HG02884 (cell line): ENCODE results near the gene KPNB1.

Experiments
- ATAC-seq: cut with Tn5 transposase; IDR thresholded peaks from one replicate; pipeline ENCODE4 v1.9.1; 2021; ENCODE audit warnings: mild to moderate bottlenecking, moderate library complexity; ENCODE audit not compliant: unreplicated experiment

KPNB1 gene

DNA sequence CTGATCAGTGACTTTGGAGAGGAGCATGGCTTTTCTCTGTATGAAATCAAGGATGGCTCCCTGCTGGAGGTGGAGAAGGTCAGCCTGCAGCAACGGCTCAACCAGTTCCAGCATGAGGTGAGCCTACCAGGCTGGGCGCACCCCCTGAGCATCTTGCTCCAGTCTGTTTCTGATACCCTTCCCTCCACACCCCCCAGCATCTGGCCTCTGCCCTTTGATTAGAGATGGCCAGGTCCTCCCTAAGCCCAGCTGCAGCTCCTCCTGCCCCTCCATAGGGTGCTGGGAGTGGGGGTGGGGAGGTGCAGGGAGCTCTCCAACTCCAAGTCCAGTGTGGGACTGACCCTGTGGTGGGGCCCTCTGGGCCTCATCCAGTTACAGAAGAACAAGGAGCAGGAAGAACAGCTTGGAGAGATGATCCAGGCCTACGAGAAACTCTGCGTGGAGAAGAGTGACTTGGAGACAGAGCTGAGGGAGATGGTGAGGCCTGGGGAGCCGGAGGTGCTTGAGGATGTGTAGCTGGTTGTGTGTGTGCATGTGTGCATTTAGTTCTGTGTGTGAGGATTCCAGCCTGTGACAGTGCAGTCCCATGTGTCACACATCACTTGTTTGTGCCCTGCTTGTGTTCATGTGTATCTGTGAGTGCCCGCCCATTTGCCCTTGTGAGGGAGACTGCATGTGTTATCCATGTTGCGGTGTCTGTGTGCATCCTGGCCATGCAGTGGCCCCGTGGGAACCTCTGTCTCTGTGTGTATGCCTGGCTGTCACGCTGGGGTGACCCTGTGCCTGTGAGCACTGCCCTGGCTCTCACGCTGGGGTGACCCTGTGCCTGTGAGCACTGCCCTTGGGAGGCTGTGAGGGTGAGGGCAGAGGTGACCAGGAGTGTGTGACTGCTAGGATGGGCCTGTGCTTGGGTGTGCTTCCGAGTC, 47.3 kb downstream of the KPNB1 start:
- ATAC-seq, result no peak

GRCh38 chr17:47697906-47698711, 48.4 kb downstream of the KPNB1 start:
- no peak for ATAC-seq

DNA sequence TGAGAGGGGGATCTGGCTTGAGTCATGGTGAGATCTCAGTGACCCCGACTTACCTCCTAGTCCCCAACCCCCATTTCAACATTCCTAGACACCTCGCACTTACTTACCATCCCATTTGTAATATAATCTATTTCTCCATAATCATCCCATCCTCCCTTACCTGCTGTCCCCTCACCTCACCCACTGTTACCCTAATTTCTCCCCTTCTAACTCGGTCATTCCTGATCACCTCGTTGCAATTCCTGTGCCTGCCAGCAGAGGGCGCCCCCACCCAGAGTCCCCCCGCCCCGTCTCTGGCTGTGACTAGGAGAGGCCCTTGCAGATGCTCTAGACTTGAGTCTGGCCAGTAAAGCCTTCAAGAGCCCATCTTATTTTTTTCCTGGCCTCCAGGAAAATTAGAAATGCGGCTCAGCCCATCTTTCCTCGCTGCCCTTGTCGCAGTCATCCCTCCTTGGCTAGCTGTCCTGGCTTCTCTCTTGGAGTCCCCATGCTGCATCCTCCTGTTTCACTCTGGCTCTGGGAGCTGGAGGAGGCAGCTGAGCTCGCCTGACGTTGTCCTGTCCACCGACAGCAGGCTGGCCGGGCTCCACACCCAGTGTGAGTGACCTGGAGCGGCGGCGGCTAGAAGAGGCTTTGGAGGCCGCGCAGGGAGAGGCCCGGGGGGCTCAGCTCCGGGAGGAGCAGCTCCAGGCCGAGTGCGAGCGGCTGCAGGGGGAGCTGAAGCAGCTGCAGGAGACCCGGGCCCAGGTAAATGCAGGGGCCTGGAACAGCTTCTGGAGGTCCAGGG, 49.2 kb downstream of the KPNB1 start:
- no peak for ATAC-seq

GRCh38 chr17:47699536-47699840, 49.8 kb downstream of the KPNB1 start:
- ATAC-seq, result no peak

DNA sequence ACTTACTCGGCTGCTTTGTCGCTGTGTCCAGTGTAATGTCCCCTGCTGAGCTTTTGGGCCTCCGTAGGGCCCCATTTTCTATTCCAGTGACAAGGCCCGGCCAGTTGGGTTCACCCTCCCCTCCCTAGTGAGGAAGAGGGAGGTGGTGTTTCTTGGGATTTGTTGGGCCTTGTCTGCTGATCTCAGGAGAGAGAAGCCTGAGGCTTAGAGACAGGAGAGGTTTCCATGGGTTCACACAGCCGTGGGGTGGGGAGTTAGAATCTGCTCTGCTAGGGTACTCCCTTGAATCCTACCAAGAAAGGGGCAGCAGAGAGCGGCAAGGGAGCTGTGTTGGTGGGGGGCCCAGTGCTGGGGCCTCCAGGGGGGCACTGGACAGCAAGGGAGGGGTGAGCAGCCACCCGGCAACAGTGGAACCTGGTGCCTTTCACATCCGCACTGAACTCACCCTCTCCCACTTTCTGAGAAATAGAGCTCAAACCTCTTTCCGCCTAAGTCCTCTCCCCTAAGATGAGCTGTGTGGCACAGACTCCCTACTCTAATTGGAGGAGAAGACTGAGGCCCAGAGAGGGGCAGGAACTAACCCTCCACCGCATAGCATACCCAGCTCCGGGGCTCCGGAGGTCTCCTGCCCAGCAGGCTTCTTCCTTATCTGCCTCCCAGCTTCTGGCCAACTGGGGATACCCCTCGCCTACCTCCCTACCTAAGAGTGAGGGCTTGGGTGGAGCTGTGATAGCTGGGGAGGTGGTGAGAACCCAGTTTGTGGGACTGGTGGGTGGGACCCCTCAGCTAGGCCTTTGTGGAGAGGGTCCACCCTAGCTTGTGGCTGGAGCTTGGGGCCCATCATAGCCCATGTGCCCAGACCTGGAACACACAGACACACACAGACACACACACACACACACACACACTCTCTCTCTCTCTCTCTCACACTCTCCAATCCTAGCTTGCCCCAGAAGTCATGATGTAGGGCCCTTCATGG, 51.0 kb downstream of the KPNB1 start:
- ATAC-seq, result no peak

GRCh38 chr17:47701608-47702007, 51.9 kb downstream of the KPNB1 start:
- ATAC-seq, result no peak

GRCh38 chr17:47702391-47702995, 52.8 kb downstream of the KPNB1 start:
- ATAC-seq, result no peak

GRCh38 chr17:47703191-47703591, 53.5 kb downstream of the KPNB1 start:
- ATAC-seq, result no peak

GRCh38 chr17:47703671-47704070, 54.0 kb downstream of the KPNB1 start:
- no peak for ATAC-seq

DNA sequence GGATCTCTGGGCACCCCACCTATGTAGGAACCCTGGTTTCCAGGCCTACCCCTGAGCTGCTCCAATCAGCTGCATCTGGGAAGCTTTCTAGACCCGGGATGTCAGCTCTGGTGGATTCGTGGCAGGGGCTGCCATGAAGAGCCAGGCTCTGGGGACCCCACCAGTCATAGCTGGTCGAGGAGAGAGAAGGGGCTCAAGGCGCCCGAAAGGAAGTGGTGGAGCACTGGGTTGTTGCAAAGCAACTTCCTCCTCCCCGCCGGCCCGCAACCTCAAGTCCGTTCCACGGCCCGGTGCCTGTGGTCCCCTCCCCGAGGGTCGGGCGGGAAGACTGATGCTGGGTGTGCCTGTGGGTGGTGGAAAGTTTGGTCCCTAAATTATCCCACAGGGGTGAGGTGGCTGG, 54.4 kb downstream of the KPNB1 start:
- ATAC-seq, result no peak

DNA sequence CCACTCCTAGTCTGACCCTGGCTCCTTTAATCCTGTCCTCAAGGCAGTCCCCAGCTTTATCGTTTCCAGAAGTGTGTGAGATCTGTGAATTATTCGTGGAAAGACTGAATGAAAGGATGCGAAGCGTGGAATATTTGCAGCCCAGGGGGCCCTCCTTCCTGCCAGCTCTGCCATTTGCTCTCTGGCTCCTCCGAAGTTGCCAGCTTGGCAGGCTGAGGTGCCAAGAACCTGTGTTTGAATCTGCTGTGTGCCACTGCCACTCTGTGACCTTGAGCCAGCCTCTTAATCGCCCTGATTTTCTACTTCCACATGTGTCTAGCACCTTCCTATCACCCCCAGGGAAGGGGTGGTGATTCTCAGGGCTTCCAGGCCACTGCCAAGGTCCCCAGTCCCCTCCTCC, 55.0 kb downstream of the KPNB1 start:
- no peak for ATAC-seq

DNA sequence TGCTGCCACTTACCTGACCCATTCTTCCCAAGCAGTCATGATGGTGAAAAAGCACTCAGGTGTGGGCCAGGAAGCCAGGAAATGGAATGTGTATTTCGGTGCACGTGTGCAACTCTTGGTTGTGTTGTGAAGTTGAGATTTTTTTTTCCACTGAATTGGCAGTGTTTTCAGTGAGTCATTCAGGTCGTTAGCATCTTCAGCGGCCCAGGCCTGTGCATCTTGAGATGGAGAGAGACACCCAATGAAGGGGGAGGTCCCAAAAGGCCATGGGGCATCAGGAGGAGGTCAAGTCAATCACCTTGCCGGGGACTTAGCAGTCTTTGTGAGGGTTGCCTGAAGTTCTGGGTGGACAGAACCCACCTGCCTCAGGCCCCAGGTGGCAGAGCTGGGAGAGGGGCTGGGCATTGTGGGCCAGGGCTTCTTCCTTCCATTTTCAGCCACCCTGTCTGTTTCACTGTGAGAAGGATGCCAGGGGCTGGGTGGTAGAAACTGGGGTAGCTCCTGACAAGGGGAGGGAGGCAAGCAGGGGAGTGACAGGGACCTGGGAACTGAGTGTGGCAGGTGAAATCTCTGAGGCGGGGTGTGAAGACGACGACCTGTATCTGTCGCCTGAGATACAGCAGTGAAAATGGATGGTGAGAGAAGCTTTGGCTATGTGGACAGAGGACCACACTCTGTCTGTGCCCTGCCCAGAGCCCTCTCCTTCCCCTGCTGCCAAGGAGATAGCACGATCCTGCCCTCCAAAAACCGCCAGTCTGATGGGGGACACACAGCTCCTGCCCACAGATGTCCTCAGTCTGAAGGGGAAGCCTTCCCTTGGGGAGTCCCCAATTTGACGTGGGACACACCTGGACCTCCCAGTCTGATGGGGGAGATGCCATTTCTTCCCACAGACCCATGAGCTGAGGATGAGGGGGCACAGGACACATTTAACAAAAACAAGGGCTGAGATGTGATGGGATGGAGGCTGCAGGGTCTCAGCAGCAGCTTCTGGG, 56.1 kb downstream of the KPNB1 start:
- no peak for ATAC-seq

- ATAC-seq, result no peak
Measured at GRCh38 chr17:47707056-47707804, 57.5 kb downstream of the KPNB1 start.

DNA sequence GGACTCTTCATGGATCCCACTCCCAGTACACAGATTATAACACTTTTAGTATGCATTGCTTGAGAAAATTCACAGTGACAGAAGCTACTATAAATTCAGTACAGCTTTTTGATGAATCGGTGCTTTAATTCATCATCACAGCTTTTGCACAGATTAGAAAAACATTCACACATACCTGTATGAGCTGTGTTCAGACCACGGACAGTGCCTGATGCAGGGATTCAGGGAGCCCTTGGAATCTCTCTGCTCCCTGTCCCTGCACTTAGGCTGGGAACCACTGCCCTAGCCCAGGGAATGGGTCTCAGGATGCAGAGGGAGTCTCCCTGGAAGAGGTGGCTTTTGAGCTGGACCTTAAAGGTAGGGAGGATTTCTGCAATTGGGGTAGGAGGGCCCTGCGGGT, 58.2 kb downstream of the KPNB1 start:
- no peak for ATAC-seq

GRCh38 chr17:47708312-47708863, 58.7 kb downstream of the KPNB1 start:
- ATAC-seq, result no peak

- no peak for ATAC-seq
Measured at GRCh38 chr17:47708864-47709541, 59.3 kb downstream of the KPNB1 start.

DNA sequence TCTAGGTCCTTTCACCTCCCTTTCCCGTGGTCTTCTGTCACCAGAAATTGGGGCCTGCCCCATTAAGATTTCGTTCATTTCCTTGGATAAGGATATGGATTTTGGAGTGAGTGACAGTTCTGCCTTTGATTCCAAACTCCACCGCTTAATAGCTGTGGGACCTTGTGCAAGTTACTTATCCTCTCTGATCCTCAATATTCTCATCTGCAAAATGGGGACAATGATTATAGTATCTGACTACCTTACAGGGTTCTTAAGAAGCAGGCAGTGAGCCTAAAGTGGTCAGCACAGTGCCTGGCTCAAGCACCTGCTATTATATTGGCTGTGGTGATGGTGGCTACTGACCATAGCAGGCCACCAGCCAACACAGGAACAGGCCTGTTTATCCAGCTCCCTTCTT, 59.9 kb downstream of the KPNB1 start:
- no peak for ATAC-seq
